ENCODE results near the gene PRKAG3.
"Not testable (repeated sequence)": the region's sequence is repeated elsewhere in the genome, so short reads cannot be mapped to it uniquely, and the experiment has no call there.

PRKAG3 gene

GRCh38 chr2:218780046-218780445 is 51.6 kb downstream of the PRKAG3 start:
- no peak for DNase-seq

GRCh38 chr2:218777276-218777990 is 54.2 kb downstream of the PRKAG3 start:
- no peak for DNase-seq

- DNase-seq: no peak
These were observed 55.1 kb downstream of the PRKAG3 start for GRCh38 chr2:218776488-218776887.

GRCh38 chr2:218773881-218774280 is 57.7 kb downstream of the PRKAG3 start:
- DNase-seq: no peak

GRCh38 chr2:218772759-218773158 is 58.8 kb downstream of the PRKAG3 start:
- DNase-seq: not testable (repeated sequence)

Data from hematopoietic multipotent progenitor cell treated with erythropoietin and hydrocortisone succinate and interleukin-3 and kit ligand, for 6 days (in vitro differentiated cells).